Ovary (tissue), 9 donors: ENCODE data around the gene ASPHD2. TPM values are rescaled to one million over a fixed set of nuclear protein-coding genes. Genes with fewer than 3 reads are reported as not detected.
A peak's percentile ranks its signal among the peaks of the same experiment; 100 is the strongest.

Experiments
- DNase-seq, 5 donors: peaks; one replicate each; pipeline ENCODE4 v3.0.0-alpha.2; 2019 to 2020
- H3K27ac ChIP-seq, 2 donors: fragments of 200-600 bp; one replicate each; pipeline versions ENCODE4 v1.5.1 to v1.8.0; 2019 to 2022
- H3K27me3 ChIP-seq: fragments of 200-600 bp; one replicate; pipeline ENCODE4 v1.8.0; 2022
- H3K36me3 ChIP-seq: fragments of 200-600 bp; sonication (generic); one replicate; pipeline ENCODE4 v1.5.1; 2019
- H3K4me1 ChIP-seq: one replicate; pipeline ENCODE4 v1.8.1; 2013; ENCODE audit warnings: mild to moderate bottlenecking, moderate library complexity; ENCODE audit not compliant: insufficient read depth
- H3K4me3 ChIP-seq: fragments of 200-600 bp; sonication (generic); one replicate; pipeline ENCODE4 v1.5.1; 2017
- H3K9me3 ChIP-seq, 2 donors: fragments of 200-600 bp in 1 of 2; sonication (generic) in 1 of 2; one replicate each; pipeline versions ENCODE4 v1.5.1 to v1.8.1; 2013 to 2019; ENCODE audit warnings: mild to moderate bottlenecking in 1 of 2, moderate library complexity in 1 of 2
- CTCF ChIP-seq, 3 donors: fragments of 450-650 bp in 2 of 3; fragments of 200-600 bp in 1 of 3; IDR thresholded peaks; one replicate each; pipeline versions ENCODE4 v1.5.1 to v1.8.0; 2016 to 2022; ENCODE audit warnings: antibody characterized with exemption in 3 of 3, mild to moderate bottlenecking in 1 of 3
- EP300 ChIP-seq: sonication (generic); formaldehyde crosslinking; IDR thresholded peaks from one replicate; pipeline ENCODE4 v1.6.1; 2017; ENCODE audit warnings: antibody characterized with exemption
- POLR2A ChIP-seq: fragments of 450-650 bp; IDR thresholded peaks from one replicate; pipeline ENCODE4 v1.6.1; 2017; ENCODE audit warnings: antibody characterized with exemption, mild to moderate bottlenecking, moderate library complexity
- WGBS, 3 donors: extraction: QIAGEN DNeasy Blood & Tissue Kit in 1 of 3; methylation state at CpG; one replicate each; pipeline versions ENCODE4 v1.1.5 to v1.1.7; 2013 to 2017; 5-methylcytosine and 5-hydroxymethylcytosine counted together
- intact Hi-C, 4 donors: fragments of 100-400 bp; cut with DNase I; formaldehyde crosslinking; loops; one replicate each; pipeline versions ENCODE4 v1.11.0 to v1.15.1; 2022 to 2023
- polyA plus RNA-seq, 2 donors: library from polyadenylated mRNA; stranded (reverse); fragments of 200-250 nt in 1 of 2; fragments of 350-450 nt in 1 of 2; fragmentation: Illumina TruSeq in 1 of 2; extraction: RNeasy Lipid Tissue Mini Kit (QIAGEN cat#74804) in 1 of 2; gene quantifications; one replicate each; pipeline ENCODE4 v1.2.3, GENCODE V29; 2013 to 2014
- total RNA-seq, 7 donors: library from RNA; depleted of rRNA in 2 of 7; stranded (reverse); fragments of >200 nt in 2 of 7; fragmentation: NEBNext Ultra II Directional in 3 of 7; extraction: Animal tissue kit (Norgen Biotek cat#: 25700) in 3 of 7; gene quantifications; one replicate each; pipeline versions ENCODE4 v1.1.0 to v1.2.4, GENCODE V29; 2016 to 2023
- donor health status: DM: no; HTN: no; CAD: no; lungs with moderate emphysema.
- donor health status: DM: no; HTN: no; CAD: no.
- donor health status: Bipolar disorder and iron deficiency.
- donor health status: DM: yes; HTN: yes; CAD: no.
- donor health status: DM: no; HTN: no; CAD: no.
- donor health status: DM: yes; HTN: yes; CAD: no.

Gene ASPHD2
- total and polyA plus RNA-seq, 9 donors: 0.28 to 1.4 (median 0.52) TPM

- TF ChIP-seq CTCF (IDR thresholded peaks at IDR 0.05) (no peak), POLR2A (no peak), EP300 (no peak)
- Histone ChIP-seq H3K9me3 (no peaks in the 10 kb centered on the region), H3K27me3 (no peaks in the 10 kb centered on the region), H3K4me1 (peaks cover 14% of the 10 kb centered on the region), H3K4me3 (no peak overlapping the region), H3K36me3 (no peaks in the 10 kb centered on the region), H3K27ac (no peak overlapping the region)
- DNase-seq: no peak
- intact Hi-C loops: loop anchor here in 1 of 4 donors (10.0 kb wide), 1 partner anchor 104 kb away; no protein-coding TSS in a partner anchor
- WGBS, 3 donors: 72 to 75% (median 73%) methylated on average over 6 of the region's 6 CpGs
Measured at GRCh38 chr22:26481112-26481693, 52.1 kb downstream of the ASPHD2 start.

DNA sequence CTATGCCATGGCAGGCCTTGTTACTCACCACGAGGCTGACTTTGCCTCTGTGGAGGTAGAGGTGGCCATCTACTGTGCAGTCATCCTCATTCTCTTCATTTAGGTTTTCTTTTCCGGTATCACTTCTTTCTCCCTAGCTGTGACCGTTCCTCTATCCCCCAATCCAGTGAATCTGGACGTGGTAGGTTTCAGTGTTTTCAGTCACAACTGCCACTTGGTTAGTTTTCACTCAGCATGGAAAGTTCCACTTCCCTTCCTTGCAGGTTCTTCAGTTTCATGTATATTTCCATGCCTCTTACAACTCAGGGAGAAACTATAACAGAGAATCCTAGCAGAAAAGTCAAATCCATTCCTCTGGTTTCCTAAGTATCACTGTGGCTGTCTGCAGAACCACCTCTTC, 52.6 kb downstream of the ASPHD2 start:
- Histone ChIP-seq H3K4me1 (peaks cover 14% of the 10 kb centered on the region), H3K4me3 (no peak overlapping the region), H3K27me3 (no peaks in the 10 kb centered on the region), H3K27ac (no peak overlapping the region), H3K36me3 (no peaks in the 10 kb centered on the region), H3K9me3 (no peaks in the 10 kb centered on the region)
- TF ChIP-seq POLR2A (no peak), CTCF (IDR thresholded peaks at IDR 0.05) (no peak), EP300 (no peak)
- DNase-seq: no peak
- WGBS, 3 donors: 81 to 84% (median 83%) methylated on average over 4 of the region's 4 CpGs
- intact Hi-C loops: loop anchor here in 1 of 4 donors (10.0 kb wide), 1 partner anchor 103 kb away; no protein-coding TSS in a partner anchor

GRCh38 chr22:26482161-26482560, 53.1 kb downstream of the ASPHD2 start:
- H3K27ac ChIP-seq: no peak overlapping the region

DNA sequence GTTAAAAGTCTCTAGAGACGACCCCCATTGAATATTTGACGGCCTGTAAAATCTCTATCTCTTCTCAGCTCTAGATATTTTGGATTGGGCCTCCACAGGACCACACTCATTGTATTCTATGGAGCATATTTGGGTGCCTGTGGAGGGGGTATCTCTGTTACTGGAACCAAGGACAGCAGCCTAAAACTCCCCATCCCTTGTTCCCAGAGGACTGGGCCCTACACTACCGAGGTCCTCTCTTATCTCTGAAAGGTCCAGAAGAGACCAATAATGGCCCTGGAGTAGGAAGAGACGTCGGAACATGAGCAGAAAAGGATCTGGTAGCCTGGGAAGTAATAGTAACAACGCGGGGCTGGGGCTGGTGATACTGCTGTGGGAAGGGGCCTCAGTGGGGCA, 54.0 kb downstream of the ASPHD2 start:
- H3K9me3 ChIP-seq: no peaks in the 10 kb centered on the region
- H3K27ac ChIP-seq: peak overlapping the region; percentile 84 to 92
- no peaks in the 10 kb centered on the region for H3K27me3 ChIP-seq
- H3K36me3 ChIP-seq: no peaks in the 10 kb centered on the region
- H3K4me3 ChIP-seq: peak overlapping the region; percentile 81
- H3K4me1 ChIP-seq: peaks cover 14% of the 10 kb centered on the region
- no peak for DNase-seq
- TF ChIP-seq CTCF (IDR thresholded peaks at IDR 0.05): no peak
- no peak for TF ChIP-seq EP300
- TF ChIP-seq POLR2A: no peak
- 2 to 6% (median 4%) methylated on average over 7 of the region's 7 CpGs for WGBS, 3 donors
- intact Hi-C loops: loop anchor here in 1 of 4 donors (10.0 kb wide), 1 partner anchor 102 kb away; no protein-coding TSS in a partner anchor

More at GRCh38 chr22:26482161-26482560, 53.1 kb downstream of the ASPHD2 start:
- intact Hi-C loops: loop anchor here in 1 of 4 donors (10.0 kb wide), 1 partner anchor 103 kb away; no protein-coding TSS in a partner anchor
- Histone ChIP-seq H3K27me3 (no peaks in the 10 kb centered on the region), H3K4me3 (no peak overlapping the region), H3K9me3 (no peaks in the 10 kb centered on the region), H3K4me1 (peaks cover 14% of the 10 kb centered on the region), H3K36me3 (no peaks in the 10 kb centered on the region)
- WGBS, 3 donors: 56 to 64% (median 62%) methylated on average over 5 of the region's 5 CpGs
- TF ChIP-seq EP300: no peak
- no peak for TF ChIP-seq POLR2A
- TF ChIP-seq CTCF (IDR thresholded peaks at IDR 0.05): no peak
- DNase-seq: no peak
